ENCODE results near the gene NFATC2. TPM values are rescaled to one million over a fixed set of nuclear protein-coding genes. Genes with fewer than 3 reads are reported as not detected.

NFATC2 gene
- total RNA-seq, 6 experiments from 2014 or later = 3.9 to 7.1 (median 4.7) TPM

- Histone ChIP-seq H3K4me3 (no peak overlapping the region), H3K9me3 (no peaks in the 10 kb centered on the region), H3K4me1 (peaks cover 0 to 26% (median 12%) of the 10 kb centered on the region in 4 donors), H3K27me3 (no peaks in the 10 kb centered on the region), H3K27ac (no peak overlapping the region), H3K36me3 (no peaks in the 10 kb centered on the region)
- 78% methylated on average over 3 of the region's 7 CpGs for WGBS (ENCODE audit: insufficient coverage, low coverage, low lambda C conversion rate, missing lambda C conversion rate)
- intact Hi-C loops (cut with DNase I) = no loop called here
- no peak for DNase-seq
- TF ChIP-seq POLR2A (IDR thresholded peaks at IDR 0.05) (no peak), CTCF (IDR thresholded peaks at IDR 0.05) (no peak)
- ATAC-seq = no peak
These were observed 146.1 kb downstream of the NFATC2 start for GRCh38 chr20:51396365-51396909.

GRCh38 chr20:51394706-51395105 is 147.8 kb downstream of the NFATC2 start:
- Histone ChIP-seq H3K4me1 (peaks cover 0 to 35% (median 17%) of the 10 kb centered on the region in 4 donors), H3K27me3 (no peaks in the 10 kb centered on the region), H3K27ac (no peak overlapping the region), H3K4me3 (no peak overlapping the region), H3K36me3 (no peaks in the 10 kb centered on the region), H3K9me3 (no peaks in the 10 kb centered on the region)
- intact Hi-C loops (cut with DNase I) = no loop called here
- ATAC-seq = no peak
- 82% methylated on average over 4 of the region's 6 CpGs for WGBS (ENCODE audit: insufficient coverage, low coverage, low lambda C conversion rate, missing lambda C conversion rate)
- peak in 1 of 3 donors; percentile 23 for DNase-seq
- TF ChIP-seq CTCF (IDR thresholded peaks at IDR 0.05) = no peak
- TF ChIP-seq POLR2A (IDR thresholded peaks at IDR 0.05) = no peak

- WGBS (ENCODE audit: insufficient coverage, low coverage, low lambda C conversion rate, missing lambda C conversion rate) = 39% methylated on average over 4 of the region's 6 CpGs
- no peak for TF ChIP-seq CTCF (IDR thresholded peaks at IDR 0.05)
- TF ChIP-seq POLR2A (IDR thresholded peaks at IDR 0.05) = no peak
- Histone ChIP-seq H3K9me3 (no peaks in the 10 kb centered on the region), H3K27ac (no peak overlapping the region), H3K36me3 (no peaks in the 10 kb centered on the region), H3K27me3 (no peaks in the 10 kb centered on the region), H3K4me1 (peaks cover 2 to 38% (median 17%) of the 10 kb centered on the region in 4 donors), H3K4me3 (no peak overlapping the region)
- DNase-seq (peak in 1 of 3 donors; percentile 38), ATAC-seq (peak in 3 of 4 donors; percentile 10 to 34 (median 16))
- intact Hi-C loops (cut with DNase I) = no loop called here
These were observed 148.9 kb downstream of the NFATC2 start for GRCh38 chr20:51393571-51393970.

GRCh38 chr20:51392614-51393186 is 149.8 kb downstream of the NFATC2 start:
- no peaks in the 10 kb centered on the region for H3K27me3 ChIP-seq
- no peaks in the 10 kb centered on the region for H3K9me3 ChIP-seq
- 66% methylated on average over 7 of the region's 7 CpGs for WGBS (ENCODE audit: insufficient coverage, low coverage, low lambda C conversion rate, missing lambda C conversion rate)
- no peak overlapping the region for H3K4me3 ChIP-seq
- peaks cover 2 to 39% (median 15%) of the 10 kb centered on the region in 4 donors for H3K4me1 ChIP-seq
- ATAC-seq (no peak), DNase-seq (no peak)
- H3K36me3 ChIP-seq = no peaks in the 10 kb centered on the region
- TF ChIP-seq POLR2A (IDR thresholded peaks at IDR 0.05) (no peak), CTCF (IDR thresholded peaks at IDR 0.05) (no peak)
- no peak overlapping the region for H3K27ac ChIP-seq
- intact Hi-C loops (cut with DNase I) = no loop called here
